ENCODE measurements around the gene ADAMTS15. TPM values are rescaled to one million over a fixed set of nuclear protein-coding genes. Genes with fewer than 3 reads are reported as not detected.

Gene ADAMTS15
- total and polyA plus RNA-seq, 10 of the 15 experiments (the other 5 are each of a cell fraction or from before 2014, with no cell fraction given), result not detected

DNA sequence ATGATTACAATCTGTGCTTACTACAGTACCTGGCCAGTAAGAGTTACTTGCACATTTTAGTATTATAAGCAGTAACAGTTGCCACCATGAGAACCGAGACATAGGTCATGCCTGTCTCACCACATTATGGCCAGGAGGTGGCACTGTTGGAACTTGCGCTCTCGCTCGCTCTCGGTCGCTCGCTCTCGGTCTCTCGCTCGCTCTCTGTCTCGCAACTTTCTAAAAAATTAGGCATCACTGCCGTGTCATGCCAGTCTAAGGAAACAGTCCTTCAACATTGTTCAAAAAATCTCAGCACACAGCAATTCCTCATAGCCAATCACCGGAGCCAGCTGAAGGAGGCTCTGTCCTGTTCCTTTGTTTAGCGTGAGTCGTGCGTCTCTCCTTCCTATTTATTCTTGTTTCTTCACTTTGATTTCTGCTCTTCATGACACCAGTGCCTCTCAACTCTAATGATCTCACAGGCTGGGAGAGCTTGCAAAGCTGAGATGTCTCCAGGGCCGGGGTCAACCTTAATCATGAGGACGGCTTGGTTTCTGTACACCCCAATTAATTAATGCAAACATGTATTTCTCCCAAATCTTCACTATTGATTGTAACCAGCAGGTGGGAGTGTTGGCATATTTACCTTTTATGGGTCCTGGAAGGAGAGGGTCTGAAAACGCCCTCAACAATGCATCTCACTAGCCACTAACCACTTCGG is 13.8 kb upstream of the ADAMTS15 start (continued):
- TF ChIP-seq, protein P1, sequence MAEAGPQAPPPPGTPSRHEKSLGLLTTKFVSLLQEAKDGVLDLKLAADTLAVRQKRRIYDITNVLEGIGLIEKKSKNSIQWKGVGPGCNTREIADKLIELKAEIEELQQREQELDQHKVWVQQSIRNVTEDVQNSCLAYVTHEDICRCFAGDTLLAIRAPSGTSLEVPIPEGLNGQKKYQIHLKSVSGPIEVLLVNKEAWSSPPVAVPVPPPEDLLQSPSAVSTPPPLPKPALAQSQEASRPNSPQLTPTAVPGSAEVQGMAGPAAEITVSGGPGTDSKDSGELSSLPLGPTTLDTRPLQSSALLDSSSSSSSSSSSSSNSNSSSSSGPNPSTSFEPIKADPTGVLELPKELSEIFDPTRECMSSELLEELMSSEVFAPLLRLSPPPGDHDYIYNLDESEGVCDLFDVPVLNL (IDR thresholded peaks at IDR 0.05; ENCODE audit: low read depth, low read length), result no peak
- peak; percentile 87; the same call in 1 of the 2 replicates for TF ChIP-seq WRNIP1 (IDR thresholded peaks at IDR 0.05; ENCODE audit: borderline replicate concordance, low read depth, low read length)
- TF ChIP-seq POLR2AphosphoS5 (IDR thresholded peaks at IDR 0.05; ENCODE audit: low read length), result no peak
- TF ChIP-seq RAD21 (IDR thresholded peaks at IDR 0.05; ENCODE audit: insufficient read depth, low read depth, low read length), result peak; percentile 75
- no peak for TF ChIP-seq CREB1 (IDR thresholded peaks at IDR 0.05; ENCODE audit: low read depth)
- TF ChIP-seq, protein P2, sequence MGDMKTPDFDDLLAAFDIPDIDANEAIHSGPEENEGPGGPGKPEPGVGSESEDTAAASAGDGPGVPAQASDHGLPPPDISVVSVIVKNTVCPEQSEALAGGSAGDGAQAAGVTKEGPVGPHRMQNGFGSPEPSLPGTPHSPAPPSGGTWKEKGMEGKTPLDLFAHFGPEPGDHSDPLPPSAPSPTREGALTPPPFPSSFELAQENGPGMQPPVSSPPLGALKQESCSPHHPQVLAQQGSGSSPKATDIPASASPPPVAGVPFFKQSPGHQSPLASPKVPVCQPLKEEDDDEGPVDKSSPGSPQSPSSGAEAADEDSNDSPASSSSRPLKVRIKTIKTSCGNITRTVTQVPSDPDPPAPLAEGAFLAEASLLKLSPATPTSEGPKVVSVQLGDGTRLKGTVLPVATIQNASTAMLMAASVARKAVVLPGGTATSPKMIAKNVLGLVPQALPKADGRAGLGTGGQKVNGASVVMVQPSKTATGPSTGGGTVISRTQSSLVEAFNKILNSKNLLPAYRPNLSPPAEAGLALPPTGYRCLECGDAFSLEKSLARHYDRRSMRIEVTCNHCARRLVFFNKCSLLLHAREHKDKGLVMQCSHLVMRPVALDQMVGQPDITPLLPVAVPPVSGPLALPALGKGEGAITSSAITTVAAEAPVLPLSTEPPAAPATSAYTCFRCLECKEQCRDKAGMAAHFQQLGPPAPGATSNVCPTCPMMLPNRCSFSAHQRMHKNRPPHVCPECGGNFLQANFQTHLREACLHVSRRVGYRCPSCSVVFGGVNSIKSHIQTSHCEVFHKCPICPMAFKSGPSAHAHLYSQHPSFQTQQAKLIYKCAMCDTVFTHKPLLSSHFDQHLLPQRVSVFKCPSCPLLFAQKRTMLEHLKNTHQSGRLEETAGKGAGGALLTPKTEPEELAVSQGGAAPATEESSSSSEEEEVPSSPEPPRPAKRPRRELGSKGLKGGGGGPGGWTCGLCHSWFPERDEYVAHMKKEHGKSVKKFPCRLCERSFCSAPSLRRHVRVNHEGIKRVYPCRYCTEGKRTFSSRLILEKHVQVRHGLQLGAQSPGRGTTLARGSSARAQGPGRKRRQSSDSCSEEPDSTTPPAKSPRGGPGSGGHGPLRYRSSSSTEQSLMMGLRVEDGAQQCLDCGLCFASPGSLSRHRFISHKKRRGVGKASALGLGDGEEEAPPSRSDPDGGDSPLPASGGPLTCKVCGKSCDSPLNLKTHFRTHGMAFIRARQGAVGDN (IDR thresholded peaks at IDR 0.05), result no peak
- no peak for TF ChIP-seq NFYB (IDR thresholded peaks at IDR 0.05; ENCODE audit: insufficient read depth, low read depth, low read length)
- no peak for TF ChIP-seq ZNF24 (IDR thresholded peaks at IDR 0.05)
- no peak for TF ChIP-seq TCF7 (IDR thresholded peaks at IDR 0.05; ENCODE audit: borderline replicate concordance)
- no peak for TF ChIP-seq SMAD5 (IDR thresholded peaks at IDR 0.05; ENCODE audit: low read depth)
- TF ChIP-seq SRF (IDR thresholded peaks at IDR 0.05; ENCODE audit: low read depth in 2 of 2, low read length in 2 of 2), result peak in 1 of 2 experiments; percentile 76; a peak in 2 of 4 replicates
- TF ChIP-seq, protein P3, sequence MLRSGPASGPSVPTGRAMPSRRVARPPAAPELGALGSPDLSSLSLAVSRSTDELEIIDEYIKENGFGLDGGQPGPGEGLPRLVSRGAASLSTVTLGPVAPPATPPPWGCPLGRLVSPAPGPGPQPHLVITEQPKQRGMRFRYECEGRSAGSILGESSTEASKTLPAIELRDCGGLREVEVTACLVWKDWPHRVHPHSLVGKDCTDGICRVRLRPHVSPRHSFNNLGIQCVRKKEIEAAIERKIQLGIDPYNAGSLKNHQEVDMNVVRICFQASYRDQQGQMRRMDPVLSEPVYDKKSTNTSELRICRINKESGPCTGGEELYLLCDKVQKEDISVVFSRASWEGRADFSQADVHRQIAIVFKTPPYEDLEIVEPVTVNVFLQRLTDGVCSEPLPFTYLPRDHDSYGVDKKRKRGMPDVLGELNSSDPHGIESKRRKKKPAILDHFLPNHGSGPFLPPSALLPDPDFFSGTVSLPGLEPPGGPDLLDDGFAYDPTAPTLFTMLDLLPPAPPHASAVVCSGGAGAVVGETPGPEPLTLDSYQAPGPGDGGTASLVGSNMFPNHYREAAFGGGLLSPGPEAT (IDR thresholded peaks at IDR 0.05; ENCODE audit: low read depth), result 0 out of 2 replicates have a peak, but pooled peaks have one; percentile 15
- TF ChIP-seq NBN (IDR thresholded peaks at IDR 0.05), result 0 out of 2 replicates have a peak, but pooled peaks have one; percentile 34
- TF ChIP-seq NRF1 (conservative IDR thresholded peaks at IDR 0.05; ENCODE audit: low read depth, low read length), result no peak
- TF ChIP-seq POU2F2 (IDR thresholded peaks at IDR 0.05; ENCODE audit: borderline replicate concordance, low read depth, low read length), result 0 out of 3 replicates have a peak, but pooled peaks have one; percentile 12
